WI38 (cell line): ENCODE results near the gene GZF1.

ENCODE experiments used
- H3K4me3 ChIP-seq: 2 replicates; pipeline ENCODE4 v1.5.1; 2011; ENCODE audit warnings: low read depth, mild to moderate bottlenecking, control low read depth, low read length
- CTCF ChIP-seq: IDR thresholded peaks from 2 replicates; pipeline ENCODE4 v1.5.1; 2012; ENCODE audit warnings: low read depth, mild to moderate bottlenecking, control low read depth, low read length

The GZF1 gene

DNA sequence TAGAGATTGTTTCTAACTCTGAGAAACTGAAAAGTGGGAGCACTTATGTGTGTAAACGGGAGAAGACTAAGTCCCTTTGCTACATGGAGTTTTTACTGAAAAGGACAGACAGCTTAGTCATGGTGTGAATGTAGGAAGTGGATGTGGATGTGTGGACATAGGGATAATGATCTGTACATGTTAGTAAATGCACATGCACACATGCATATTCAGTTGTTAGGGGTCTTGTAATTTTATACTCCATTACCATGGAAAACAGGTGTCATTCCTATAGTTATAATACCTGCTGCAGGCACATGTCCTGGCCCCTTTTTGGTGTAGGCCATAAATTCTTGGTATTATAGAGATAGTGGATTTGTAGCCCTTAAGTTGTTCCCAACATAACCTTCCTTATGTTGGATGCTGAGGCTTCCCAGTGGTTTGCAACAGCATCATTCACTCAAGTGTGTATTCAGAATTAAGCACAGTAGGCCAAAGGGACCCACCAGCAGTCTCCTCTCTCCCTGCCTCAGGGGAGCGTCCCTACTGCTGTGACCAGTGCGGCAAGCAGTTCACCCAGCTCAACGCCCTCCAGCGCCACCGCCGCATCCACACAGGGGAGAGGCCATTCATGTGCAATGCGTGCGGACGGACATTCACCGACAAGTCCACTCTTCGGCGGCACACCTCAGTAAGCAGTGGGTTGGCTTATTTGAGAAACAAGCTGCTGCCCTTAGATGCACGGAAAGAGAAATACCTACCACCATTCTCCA, 7.3 kb downstream of the GZF1 start:
- H3K4me3 ChIP-seq = no peak overlapping the region
- no peak for TF ChIP-seq CTCF

- no peak for TF ChIP-seq CTCF
- no peak overlapping the region for H3K4me3 ChIP-seq
Observed at GRCh38 chr20:23370274-23370673, 8.3 kb downstream of the GZF1 start.

DNA sequence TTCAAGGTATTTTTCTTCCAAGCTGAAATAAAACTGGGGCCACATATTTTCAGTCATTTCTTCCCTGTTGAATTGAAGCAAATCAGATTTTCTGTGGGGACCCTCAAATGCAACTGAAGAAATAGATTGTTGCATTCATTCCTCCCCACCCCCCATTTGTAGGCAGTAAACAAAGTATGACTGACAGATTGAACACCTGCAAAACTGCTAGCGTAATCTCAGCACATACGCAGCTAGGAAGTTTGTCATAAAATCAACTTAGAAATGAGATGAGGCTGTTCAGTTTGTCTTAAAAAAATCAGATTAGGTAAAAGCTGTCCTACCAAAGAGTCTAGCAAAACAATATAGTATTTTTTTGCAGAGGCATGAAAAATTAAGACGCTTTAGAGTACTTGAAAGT, 8.9 kb downstream of the GZF1 start:
- no peak overlapping the region for H3K4me3 ChIP-seq
- TF ChIP-seq CTCF = no peak

- H3K4me3 ChIP-seq = no peak overlapping the region
- no peak for TF ChIP-seq CTCF
Observed at GRCh38 chr20:23371496-23371895, 9.5 kb downstream of the GZF1 start.

DNA sequence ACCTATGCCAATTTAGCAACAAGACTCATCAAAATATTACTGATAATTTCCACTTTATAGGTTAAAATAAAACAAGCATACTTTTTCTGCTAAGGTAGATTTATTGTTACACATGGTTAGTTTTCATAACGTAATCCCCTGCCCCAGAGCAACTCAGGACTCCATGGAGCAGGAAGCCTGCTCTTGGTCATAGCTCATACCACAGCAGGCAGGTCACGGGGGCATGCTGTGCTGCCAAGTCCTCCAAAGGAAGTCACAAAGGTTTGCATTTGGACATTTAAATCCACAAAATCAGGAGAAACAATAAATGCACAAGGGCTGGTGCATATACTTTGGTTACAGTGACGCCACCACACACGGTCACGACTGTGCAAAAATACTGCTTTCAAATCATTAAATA, 12.5 kb downstream of the GZF1 start:
- no peak overlapping the region for H3K4me3 ChIP-seq
- no peak for TF ChIP-seq CTCF

- no peak for TF ChIP-seq CTCF
Observed at GRCh38 chr20:23375827-23376226, 13.8 kb downstream of the GZF1 start.

DNA sequence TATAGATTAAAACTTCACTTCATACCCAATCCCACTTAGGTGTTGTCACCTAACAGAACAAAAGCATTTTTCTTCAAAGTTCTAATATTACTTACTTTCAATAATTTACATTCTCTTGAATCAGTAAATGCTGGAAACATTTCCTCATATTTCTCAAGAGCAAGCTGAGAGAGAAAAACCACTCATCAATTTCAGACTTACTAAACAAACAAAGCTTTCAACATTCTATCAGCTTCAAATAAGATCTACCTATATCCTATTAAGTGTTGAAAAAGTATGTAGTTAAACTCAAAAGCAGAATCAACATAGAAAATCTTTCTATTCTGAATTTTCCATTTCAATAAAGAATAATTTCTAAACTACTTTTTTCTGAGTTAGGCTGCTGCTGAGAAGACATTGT, 17.8 kb downstream of the GZF1 start:
- no peak overlapping the region for H3K4me3 ChIP-seq
- TF ChIP-seq CTCF = no peak

More at GRCh38 chr20:23375827-23376226, 13.8 kb downstream of the GZF1 start:
- H3K4me3 ChIP-seq = no peak overlapping the region
